Gastroesophageal sphincter (tissue), 3 donors: ENCODE measurements around the gene PTRH1.

Experiments
- POLR2A ChIP-seq, 2 donors: fragments of 450-650 bp; IDR thresholded peaks; one replicate each; pipeline ENCODE4 v1.6.1; 2017; ENCODE audit warnings: antibody characterized with exemption in 2 of 2, mild to moderate bottlenecking in 2 of 2, moderate library complexity in 1 of 2
- TF ChIP-seq, protein P1 (sequence below), 4 experiments: fragments of 200-600 bp in 2 of 4; fragments of 450-650 bp in 2 of 4; sonication (generic) in 1 of 4; IDR thresholded peaks; one replicate each; pipeline ENCODE4 v1.5.1; 2017 to 2019; ENCODE audit warnings: antibody characterized with exemption in 4 of 4, mild to moderate bottlenecking in 2 of 4, moderate library complexity in 2 of 4

DNA sequence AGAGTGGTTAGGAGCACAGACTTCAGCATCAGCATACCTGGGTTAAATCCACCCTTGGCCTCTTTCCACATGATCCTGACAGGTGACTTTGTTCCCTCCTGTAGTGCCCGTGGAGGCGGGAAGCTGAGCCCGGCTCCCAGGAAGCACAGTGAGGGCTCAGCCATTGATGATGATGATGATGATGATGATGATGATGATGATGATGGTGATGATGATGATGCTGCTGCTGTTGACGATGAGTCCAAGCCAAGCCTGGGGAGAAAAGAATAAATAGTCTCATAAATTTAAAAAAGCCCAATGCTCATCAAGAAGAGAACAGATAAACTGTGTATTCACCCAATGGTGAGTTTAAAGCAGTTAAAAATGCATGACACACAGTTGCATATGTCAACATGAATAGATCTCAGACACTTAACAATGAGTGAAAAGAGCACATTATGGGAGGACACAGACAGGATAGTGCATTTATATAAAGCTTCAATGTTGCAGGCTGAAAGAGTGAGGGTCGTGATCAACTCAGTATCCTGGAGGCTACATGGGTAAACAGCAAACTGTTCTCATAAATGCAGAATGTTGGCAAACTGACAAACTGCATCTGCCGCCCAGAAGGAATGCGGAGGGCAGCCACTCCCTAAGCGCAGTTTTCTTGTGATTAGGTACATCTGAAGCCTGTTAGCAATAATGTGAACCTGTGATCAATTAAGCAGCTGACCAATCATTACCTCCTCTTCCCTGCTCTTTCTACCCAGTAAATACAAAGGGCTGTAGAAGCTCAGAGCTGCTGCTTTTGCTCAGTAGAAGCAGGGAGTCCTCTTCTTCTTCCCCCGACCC, 20.4 kb downstream of the PTRH1 start:
- no peak for TF ChIP-seq POLR2A (IDR thresholded peaks at IDR 0.05)
- TF ChIP-seq, protein P1, sequence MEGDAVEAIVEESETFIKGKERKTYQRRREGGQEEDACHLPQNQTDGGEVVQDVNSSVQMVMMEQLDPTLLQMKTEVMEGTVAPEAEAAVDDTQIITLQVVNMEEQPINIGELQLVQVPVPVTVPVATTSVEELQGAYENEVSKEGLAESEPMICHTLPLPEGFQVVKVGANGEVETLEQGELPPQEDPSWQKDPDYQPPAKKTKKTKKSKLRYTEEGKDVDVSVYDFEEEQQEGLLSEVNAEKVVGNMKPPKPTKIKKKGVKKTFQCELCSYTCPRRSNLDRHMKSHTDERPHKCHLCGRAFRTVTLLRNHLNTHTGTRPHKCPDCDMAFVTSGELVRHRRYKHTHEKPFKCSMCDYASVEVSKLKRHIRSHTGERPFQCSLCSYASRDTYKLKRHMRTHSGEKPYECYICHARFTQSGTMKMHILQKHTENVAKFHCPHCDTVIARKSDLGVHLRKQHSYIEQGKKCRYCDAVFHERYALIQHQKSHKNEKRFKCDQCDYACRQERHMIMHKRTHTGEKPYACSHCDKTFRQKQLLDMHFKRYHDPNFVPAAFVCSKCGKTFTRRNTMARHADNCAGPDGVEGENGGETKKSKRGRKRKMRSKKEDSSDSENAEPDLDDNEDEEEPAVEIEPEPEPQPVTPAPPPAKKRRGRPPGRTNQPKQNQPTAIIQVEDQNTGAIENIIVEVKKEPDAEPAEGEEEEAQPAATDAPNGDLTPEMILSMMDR (IDR thresholded peaks at IDR 0.05), result no peak
